Eye (tissue), 1 donor: ENCODE measurements around the gene OR10A5.
"Not testable (repeated sequence)": the region's sequence is repeated elsewhere in the genome, so short reads cannot be mapped to it uniquely, and the experiment has no call there.

Experiments
- DNase-seq: peaks from one replicate; pipeline ENCODE4 v3.0.0-alpha.2; 2015

The OR10A5 gene

GRCh38 chr11:6876325-6876724, 30.8 kb downstream of the OR10A5 start, which contains the start of gene OR10A4:
OR10A4 (plus strand) TSS chr11:6876625; CDS start chr11:6876648, 23 bp downstream.
- DNase-seq = no peak

- DNase-seq = no peak
Measured at GRCh38 chr11:6876914-6877313, 31.4 kb downstream of the OR10A5 start.

DNA sequence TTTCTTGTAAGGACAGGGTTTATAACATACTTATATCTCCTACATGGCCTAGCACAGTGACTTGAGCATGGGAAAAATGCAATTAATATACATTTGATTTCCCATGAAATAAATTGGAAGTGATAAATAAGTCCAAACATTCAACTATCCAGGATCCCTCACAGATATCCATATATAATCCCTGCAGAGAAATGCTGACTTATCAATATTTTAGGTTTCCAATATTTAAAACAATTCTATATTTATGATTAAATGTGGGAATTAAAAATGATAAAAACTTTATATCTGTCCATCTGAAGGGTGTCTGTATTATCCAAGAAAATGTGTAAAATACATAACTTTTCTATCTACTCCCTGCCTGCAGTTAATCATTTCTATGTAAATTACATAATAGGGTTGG, 37.3 kb downstream of the OR10A5 start:
- DNase-seq = no peak

- DNase-seq = not testable (repeated sequence)
Measured at GRCh38 chr11:6887711-6888110, 42.2 kb downstream of the OR10A5 start.

DNA sequence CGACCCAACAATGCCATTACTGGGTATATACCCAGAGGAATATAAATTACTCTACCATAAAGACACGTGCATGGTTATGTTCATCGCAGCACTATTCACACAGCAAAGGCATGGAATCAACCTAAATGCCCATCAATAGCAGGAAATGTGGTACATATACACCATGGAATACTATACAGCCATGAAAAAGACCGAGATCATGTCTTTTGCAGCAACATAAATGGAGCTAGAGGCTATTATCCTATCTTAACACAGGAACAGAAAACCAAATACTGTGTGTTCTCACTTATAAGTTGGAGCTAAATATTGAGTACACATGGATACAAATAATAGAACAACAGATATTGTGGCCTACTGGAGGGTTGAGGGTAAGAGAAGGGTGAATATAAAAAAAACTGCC, 43.3 kb downstream of the OR10A5 start:
- no peak for DNase-seq

DNA sequence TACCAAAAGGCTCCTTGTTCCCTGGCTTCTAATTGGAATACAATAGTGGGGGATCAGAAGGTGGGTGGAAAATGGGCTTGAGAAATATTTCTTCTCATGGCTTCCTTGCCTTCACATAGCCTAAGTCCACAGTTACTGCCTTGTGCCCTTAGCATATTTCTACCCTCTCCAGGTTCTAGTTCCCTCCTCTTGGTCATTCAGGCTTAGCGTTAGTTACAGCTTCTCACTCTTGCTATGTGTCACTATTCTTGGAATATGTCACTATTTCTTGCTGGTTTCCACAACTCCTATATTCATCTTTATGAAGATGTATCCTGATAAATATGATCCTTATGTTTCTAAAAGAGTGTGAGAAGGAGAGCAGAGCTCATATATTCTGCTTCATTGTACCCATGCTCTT, 44.4 kb downstream of the OR10A5 start:
- no peak for DNase-seq

DNA sequence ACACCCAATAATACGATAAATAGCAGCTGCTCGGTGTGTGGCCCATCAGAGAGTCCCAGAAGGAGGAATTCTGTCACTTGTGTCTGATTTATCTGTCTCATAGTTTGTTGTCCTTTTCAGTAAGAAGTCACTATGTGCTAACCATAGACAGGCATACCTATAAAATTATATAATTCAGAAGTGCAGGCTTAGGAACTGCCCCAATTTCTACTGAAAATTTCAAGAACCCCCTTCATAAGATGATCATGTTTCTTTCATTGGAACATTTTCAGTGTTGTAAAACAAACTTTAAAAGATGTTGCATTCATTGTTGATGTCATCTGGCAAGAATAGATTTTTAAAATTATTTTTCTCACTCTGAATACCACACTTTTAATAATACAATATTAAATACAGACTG, 46.9 kb downstream of the OR10A5 start, which contains the start of gene OR2D2:
Gene OR2D2, minus strand, starts transcription at position 101 of the 400 bp plus-strand sequence. Its CDS starts 0 bp downstream, at position 101.
- no peak for DNase-seq

DNA sequence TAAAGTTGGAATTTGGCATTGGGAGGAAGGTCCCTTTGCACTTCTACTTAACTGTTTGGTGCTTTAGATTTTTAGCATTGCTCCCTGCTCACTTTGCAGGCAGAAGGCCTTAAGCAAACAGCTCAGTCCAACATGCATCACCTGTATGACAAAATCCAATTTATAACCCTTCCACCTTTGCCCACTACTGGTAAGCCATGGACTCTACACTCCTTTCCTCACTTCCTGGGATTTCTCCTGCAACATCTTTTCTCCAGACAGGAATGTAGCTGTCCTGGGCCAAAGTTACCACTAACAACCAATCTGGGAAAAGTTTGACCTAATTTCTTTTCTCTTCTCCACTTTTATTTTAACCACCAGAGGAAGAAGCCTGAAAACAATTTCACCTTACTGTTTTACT, 48.6 kb downstream of the OR10A5 start:
- DNase-seq = no peak

DNA sequence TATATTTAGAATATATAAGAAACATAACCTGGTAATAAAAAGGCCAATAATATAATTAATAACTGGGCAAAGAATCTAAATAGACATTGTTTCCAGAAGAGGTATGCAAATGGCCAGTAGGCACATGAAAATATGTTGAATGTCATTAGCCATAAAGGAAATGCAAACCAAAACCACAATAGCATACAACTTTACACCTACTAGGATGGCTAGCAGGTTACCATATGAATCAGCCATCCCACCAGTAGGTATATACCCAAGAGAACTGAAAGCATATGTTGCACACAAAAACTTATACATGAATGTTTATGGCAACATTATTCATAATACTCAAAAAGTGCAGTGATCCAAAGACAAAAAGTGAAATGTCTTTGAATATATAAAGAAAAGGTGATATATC, 49.5 kb downstream of the OR10A5 start:
- DNase-seq = no peak
